Thoracic aorta endothelial cell (primary cell): ENCODE results near the gene C10orf90. TPM values are rescaled to one million over a fixed set of nuclear protein-coding genes. Genes with fewer than 3 reads are reported as not detected.

ENCODE experiments used
- total RNA-seq: library from RNA; depleted of rRNA; stranded (reverse); fragments of >200 nt; gene quantifications from 2 replicates; pipeline ENCODE4 v1.2.3, GENCODE V29; 2012

C10orf90 gene, protein sequence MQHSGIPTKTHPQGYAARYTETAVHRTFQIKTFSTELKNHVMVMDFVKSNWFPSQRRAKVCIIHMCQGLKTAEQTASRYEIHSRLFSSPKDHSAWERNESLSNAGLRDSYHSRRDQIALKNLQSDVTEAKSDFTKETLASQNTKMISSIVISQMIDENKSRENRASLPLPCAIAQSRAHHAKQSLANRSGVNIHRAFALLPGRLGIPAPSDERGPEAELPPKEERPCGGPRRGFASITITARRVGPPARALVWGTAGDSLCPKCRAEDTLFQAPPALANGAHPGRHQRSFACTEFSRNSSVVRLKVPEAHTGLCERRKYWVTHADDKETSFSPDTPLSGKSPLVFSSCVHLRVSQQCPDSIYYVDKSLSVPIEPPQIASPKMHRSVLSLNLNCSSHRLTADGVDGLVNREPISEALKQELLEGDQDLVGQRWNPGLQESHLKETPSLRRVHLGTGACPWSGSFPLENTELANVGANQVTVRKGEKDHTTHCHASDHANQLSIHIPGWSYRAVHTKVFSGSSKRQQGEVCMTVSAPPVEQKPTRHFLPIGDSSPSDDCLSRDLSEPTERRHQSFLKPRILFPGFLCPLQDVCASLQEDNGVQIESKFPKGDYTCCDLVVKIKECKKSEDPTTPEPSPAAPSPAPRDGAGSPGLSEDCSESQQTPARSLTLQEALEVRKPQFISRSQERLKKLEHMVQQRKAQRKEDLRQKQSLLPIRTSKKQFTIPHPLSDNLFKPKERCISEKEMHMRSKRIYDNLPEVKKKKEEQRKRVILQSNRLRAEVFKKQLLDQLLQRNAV
- not detected in 2 replicates for total RNA-seq

DNA sequence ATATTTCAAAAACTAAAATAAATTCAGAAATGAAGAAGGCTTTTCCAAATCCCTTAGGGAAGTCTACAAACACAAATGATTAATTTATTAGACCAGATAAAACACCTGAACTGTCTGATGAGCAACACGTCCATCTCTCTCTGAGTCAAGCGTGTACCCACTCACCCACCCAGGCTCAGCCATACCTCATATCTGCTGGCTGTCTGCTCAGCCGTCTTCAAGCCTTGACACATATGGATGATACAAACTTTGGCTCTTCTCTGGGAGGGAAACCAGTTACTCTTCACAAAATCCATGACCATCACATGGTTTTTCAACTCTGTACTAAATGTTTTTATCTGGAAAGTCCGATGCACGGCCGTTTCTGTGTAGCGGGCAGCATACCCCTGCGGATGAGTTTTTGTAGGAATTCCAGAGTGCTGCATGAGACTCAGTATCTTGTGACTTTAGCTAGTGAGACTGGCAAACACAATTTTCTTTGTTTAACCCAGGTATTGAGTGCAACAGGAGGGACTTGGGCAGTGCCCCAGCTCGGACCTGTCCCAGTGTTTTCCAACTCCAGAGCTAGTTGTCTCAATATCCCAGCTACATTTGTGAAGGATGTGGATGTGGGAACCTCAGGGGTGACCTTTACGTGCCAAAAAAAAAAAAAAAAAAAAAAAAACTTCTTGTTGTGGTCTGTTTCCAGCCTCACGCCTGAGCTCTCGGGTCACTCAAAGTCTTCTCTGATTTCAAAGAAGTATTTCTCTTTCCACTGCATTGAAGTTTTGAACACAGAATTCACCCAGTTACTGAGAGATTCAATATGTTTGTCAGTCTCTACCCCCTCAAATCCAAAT, at the start of gene C10orf90:
C10orf90 (minus strand) TSS at position 638 of the 839 bp plus-strand sequence; CDS start at position 425, 213 bp downstream.

DNA sequence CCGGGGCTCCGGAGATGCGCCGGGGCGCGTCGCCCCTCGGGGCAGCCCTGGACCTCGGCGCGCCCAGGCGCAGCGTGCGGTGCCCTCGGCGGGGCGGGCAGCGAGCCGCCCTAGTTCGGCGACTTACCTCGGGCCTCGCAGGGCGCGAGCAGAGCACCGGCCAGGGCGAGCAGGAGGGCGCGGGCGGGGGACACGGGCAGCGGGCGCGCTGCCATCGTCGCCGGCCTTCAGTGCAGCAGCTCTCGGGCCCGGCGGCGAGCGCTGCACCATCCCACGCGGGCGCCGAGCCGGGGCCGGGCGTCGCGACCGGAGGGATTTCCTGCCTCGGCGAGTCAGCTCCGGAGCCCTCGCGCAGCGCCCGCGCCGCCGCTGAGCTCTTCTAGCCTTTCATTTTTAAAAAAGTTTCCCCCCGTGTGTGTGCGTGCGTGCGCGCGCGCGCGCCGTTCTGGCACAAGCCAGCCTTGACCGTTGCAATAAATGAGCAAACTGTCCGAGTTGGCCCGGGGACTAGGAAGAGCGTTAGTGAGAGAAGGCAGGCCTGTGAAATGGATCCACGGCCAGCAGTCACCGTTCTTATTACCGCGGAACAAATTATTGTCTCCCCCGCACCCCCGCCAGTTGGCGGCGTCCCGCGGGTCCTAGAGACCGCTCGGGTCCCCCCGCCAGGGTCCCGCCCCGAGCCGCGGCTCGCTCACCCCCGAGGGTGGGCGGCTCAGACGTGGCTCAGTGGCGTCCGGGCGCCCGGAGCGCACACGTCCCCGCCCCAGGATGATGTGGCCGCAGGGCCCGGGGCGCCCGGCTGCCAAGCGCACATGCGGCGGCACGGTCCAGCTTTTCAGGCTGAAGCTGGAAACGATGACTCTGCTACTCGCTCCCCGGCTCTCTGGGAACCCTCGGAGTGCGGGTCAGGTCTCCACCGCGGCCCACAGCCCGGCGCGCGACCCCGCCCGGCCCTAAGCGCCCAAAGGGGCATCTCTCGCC, 282.3 kb downstream of the C10orf90 start, which contains the start of gene ADAM12:
ADAM12 (minus strand) TSS at position 547 of the 981 bp plus-strand sequence; CDS start at position 215, 332 bp downstream.

Other genes starting within 250 kb of the C10orf90 start
- 110 and 118 TPM in 2 replicates for gene DOCK1, start 234.7 kb upstream of the C10orf90 start, total RNA-seq